Heart left ventricle (tissue), 13 donors: ENCODE data around the gene BMP2K.
A peak's percentile ranks its signal among the peaks of the same experiment; 100 is the strongest.

Experiments used
- POLR2A ChIP-seq, 2 donors: fragments of 450-650 bp; IDR thresholded peaks; one replicate each; pipeline ENCODE4 v1.6.1; 2017; ENCODE audit warnings: antibody characterized with exemption in 2 of 2, mild to moderate bottlenecking in 2 of 2, moderate library complexity in 2 of 2
- TF ChIP-seq, protein P1 (sequence below), 12 donors: fragments of 200-600 bp; sonication (generic) in 4 of 12; IDR thresholded peaks; one replicate each; pipeline versions ENCODE4 v1.5.0 to v1.8.0; 2018 to 2022; ENCODE audit warnings: antibody characterized with exemption in 12 of 12, mild to moderate bottlenecking in 5 of 12
- donor health status: ischemic (EF 13 %, LVEDD 7.1; RV severe dilation, severe dysfunction).
- donor health status: DM: no; HTN: yes; CAD: no.
- donor health status: DM: no; HTN: no; CAD: no.
- donor health status: ischemic (EF 25% LVEDD 6.9; RV normal size, moderate dysfunction).
- donor health status: ischemic (EF 25% LVEDD 5.7; RV mildly dilated, moderate dysfunction).
- donor health status: ischemic (EF 35%, LVEDD 5.7; RV mildly dilated, moderate dysfunction).
- donor health status: nonischemic (EF 11% LVEDD 7.7; RV severe dilation, severe dysfunction).
- donor health status: DM: yes; HTN: yes; CAD: no.
- donor health status: PGD.
- donor health status: ischemic (EF 29% LVEDD 5.4; RV normal size, mild dysfunction).
- donor health status: nonischemic (EF 23%, LVEDD 6.1; RV moderate dilation, normal function).

DNA sequence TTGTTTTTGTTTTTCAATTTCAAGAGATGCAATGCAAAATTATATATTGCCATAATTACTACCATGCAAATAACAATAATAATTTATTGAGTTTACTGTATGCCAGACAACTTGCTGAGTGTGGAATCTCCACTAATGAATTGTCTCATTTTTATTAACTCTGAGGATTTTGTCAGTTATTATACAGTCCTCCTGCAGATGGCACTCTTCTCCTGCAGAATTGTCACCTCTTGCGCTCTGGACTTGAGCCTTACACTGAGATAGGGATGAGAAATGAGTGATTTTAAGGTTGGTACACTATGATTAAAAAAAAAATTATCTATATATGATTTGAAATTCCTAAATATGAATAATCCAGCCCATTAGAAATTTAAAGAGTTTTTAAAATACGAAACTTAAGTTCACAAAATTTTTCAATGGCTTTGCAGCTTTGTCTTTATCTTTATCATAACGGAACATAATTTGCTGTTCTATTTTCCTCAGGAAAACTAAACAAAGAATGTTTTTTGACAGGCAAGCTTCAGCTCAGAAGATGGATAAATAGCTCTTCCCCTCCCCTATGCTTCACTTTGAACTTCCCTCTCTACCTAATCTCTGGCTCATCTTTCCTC, 175.8 kb downstream of the BMP2K start:
- TF ChIP-seq, protein P1, sequence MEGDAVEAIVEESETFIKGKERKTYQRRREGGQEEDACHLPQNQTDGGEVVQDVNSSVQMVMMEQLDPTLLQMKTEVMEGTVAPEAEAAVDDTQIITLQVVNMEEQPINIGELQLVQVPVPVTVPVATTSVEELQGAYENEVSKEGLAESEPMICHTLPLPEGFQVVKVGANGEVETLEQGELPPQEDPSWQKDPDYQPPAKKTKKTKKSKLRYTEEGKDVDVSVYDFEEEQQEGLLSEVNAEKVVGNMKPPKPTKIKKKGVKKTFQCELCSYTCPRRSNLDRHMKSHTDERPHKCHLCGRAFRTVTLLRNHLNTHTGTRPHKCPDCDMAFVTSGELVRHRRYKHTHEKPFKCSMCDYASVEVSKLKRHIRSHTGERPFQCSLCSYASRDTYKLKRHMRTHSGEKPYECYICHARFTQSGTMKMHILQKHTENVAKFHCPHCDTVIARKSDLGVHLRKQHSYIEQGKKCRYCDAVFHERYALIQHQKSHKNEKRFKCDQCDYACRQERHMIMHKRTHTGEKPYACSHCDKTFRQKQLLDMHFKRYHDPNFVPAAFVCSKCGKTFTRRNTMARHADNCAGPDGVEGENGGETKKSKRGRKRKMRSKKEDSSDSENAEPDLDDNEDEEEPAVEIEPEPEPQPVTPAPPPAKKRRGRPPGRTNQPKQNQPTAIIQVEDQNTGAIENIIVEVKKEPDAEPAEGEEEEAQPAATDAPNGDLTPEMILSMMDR (IDR thresholded peaks at IDR 0.05), result peak; percentile 54 to 85 (median 70)
- no peak for TF ChIP-seq POLR2A (IDR thresholded peaks at IDR 0.05)
